Measurements from ENCODE around the gene OGFOD2.

The OGFOD2 gene

DNA sequence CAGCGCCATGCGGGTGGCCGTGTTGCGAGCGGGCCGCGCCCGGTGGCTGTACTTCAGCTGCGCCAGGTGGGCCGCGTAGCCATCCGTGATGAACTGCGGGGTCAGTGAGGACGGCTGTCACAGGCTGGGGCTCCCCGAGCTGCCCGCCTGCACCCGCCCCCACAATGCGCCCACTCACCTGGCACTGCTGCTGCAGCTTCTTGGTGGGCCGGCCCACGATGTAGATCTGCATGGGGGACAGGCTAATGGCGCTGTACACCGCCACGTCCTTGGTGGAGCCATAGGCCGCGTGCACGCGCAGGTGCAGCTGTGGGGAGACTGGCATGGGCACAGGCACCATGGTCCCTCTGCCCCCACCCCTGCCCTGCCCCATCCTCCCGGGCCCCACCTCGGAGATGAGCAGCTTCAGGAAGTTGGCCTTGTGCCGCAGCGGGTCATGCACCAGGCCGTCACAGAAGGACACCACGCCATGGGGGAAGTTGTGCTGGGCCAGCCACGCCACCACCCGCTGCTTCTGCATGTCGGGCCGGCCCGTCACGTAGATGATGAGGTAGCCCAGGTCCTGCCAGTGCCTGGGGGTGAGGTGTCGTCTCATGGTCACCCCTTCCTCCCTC, 11.3 kb downstream of the OGFOD2 start:
- no peaks in the 10 kb centered on the region for H3K9me3 ChIP-seq (ENCODE audit: low read length)
- H3K4me1 ChIP-seq (ENCODE audit: insufficient read depth, low read length) = peaks cover 41% of the 10 kb centered on the region
- no peaks in the 10 kb centered on the region for H3K27me3 ChIP-seq (ENCODE audit: control insufficient read depth in 1 of 2, insufficient read depth in 2 of 2, low read length in 2 of 2)
- H3K4me3 ChIP-seq (ENCODE audit: low read depth in 1 of 2, low read length in 2 of 2) = no peak overlapping the region
- H3K27ac ChIP-seq (ENCODE audit: low read depth, low read length) = no peak overlapping the region
- no peak overlapping the region for H3K9ac ChIP-seq (ENCODE audit: low read length)
- peaks cover 24% of the 10 kb centered on the region for H3K36me3 ChIP-seq (ENCODE audit: insufficient read depth, low read length)

DNA sequence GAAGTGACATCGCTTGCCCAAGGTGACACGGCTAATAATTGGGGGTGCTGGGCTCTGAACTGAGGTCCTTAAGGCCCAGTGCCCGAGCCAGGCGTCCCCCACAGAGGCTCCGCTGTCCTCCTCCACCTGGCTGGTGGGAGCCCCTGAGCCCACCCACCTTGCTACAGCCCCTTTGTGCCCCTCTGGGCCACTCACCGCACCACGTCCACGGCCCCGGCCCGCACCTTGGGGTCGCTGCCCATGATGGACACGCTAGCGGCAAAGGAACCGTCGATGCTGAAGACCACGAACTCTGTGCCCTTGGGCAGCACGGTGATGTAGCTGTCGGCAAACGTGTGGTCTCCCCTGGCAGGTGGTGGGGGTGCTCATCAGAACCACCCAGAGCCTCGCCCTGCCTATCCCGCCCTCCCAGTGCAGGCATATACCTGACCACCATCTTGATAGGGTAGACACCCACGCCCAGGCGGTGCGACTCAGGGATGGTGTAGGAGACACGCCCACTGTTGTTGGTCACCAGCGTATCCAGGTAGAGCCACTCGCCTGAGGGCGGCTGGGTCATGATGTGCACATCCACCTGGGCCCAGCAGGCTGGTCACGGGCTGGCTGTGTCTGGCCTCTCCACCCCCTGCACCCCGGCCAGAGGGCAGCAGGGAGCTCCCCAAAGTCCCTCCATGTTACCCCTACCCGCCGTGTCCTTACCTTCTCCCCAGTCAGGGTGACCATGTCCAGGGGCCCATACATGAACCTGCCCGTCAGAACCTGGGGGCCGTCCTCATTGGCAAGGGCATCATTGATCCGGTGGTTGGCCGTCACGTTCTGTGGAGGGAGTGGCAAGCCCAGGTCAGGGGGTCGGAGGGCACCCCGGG, 12.3 kb downstream of the OGFOD2 start:
- H3K4me1 ChIP-seq (ENCODE audit: insufficient read depth, low read length) = peaks cover 31% of the 10 kb centered on the region
- peaks cover 21% of the 10 kb centered on the region for H3K36me3 ChIP-seq (ENCODE audit: insufficient read depth, low read length)
- no peak overlapping the region for H3K4me3 ChIP-seq (ENCODE audit: low read depth in 1 of 2, low read length in 2 of 2)
- no peaks in the 10 kb centered on the region for H3K27me3 ChIP-seq (ENCODE audit: control insufficient read depth in 1 of 2, insufficient read depth in 2 of 2, low read length in 2 of 2)
- H3K9ac ChIP-seq (ENCODE audit: low read length) = no peak overlapping the region
- no peak overlapping the region for H3K27ac ChIP-seq (ENCODE audit: low read depth, low read length)
- no peaks in the 10 kb centered on the region for H3K9me3 ChIP-seq (ENCODE audit: low read length)

DNA sequence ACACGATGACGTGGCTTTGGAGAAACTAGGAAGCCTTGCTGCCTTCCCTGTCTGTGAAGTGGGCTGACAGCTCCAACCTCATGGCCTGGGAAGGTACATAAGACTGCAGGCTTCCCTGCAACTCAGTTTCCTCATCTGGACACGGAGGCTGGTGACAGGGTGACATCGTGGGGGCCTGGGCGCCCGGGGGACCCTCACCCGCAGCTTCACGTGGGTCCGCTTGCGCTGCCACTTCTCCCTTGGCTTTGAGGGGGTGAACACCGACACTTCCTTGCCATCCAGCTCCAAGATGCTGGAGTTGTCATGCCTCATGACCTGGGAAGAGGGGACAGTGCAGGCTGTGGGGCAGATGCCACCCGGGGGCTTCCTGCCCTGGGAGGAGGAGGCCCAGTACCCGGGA, 13.0 kb downstream of the OGFOD2 start:
- H3K9me3 ChIP-seq (ENCODE audit: low read length) = no peaks in the 10 kb centered on the region
- H3K9ac ChIP-seq (ENCODE audit: low read length) = no peak overlapping the region
- H3K36me3 ChIP-seq (ENCODE audit: insufficient read depth, low read length) = peaks cover 16% of the 10 kb centered on the region
- H3K4me1 ChIP-seq (ENCODE audit: insufficient read depth, low read length) = peaks cover 24% of the 10 kb centered on the region
- no peak overlapping the region for H3K4me3 ChIP-seq (ENCODE audit: low read depth in 1 of 2, low read length in 2 of 2)
- no peak overlapping the region for H3K27ac ChIP-seq (ENCODE audit: low read depth, low read length)
- H3K27me3 ChIP-seq (ENCODE audit: control insufficient read depth in 1 of 2, insufficient read depth in 2 of 2, low read length in 2 of 2) = no peaks in the 10 kb centered on the region

DNA sequence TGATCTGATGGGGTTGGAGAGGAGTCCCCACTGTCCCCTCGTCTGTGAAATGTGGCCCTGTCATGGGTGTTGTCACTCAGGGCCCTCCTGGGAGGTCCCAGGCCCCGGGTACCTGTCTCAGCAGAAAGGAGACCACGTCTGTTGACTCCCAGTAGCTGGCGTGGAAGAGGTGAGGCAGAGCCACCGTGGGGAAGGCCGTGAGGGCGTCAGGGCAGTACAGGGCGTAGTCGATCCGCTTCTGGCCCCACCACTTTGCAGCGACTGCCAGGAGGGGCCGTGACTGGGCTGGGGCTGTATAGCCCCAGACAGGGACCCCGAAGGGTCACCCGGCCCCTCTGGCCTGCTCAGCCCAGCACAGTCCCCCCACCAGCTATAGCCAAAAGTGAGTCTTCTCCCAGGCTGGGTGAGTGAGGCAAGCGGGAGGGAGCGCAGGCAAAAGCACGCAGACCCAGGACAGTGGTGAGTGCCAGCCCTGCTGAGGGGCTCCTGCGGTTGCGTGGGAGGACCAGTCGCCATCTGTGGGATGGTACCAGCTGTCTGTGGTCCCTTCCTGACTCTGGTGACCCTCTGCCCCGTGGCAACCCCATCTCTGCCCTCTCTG, 13.7 kb downstream of the OGFOD2 start:
- Histone ChIP-seq H3K27me3 (ENCODE audit: control insufficient read depth in 1 of 2, insufficient read depth in 2 of 2, low read length in 2 of 2) (no peaks in the 10 kb centered on the region), H3K36me3 (ENCODE audit: insufficient read depth, low read length) (peaks cover 16% of the 10 kb centered on the region), H3K9ac (ENCODE audit: low read length) (no peak overlapping the region), H3K4me3 (ENCODE audit: low read depth in 1 of 2, low read length in 2 of 2) (no peak overlapping the region), H3K9me3 (ENCODE audit: low read length) (no peaks in the 10 kb centered on the region), H3K4me1 (ENCODE audit: insufficient read depth, low read length) (peaks cover 17% of the 10 kb centered on the region), H3K27ac (ENCODE audit: low read depth, low read length) (no peak overlapping the region)

DNA sequence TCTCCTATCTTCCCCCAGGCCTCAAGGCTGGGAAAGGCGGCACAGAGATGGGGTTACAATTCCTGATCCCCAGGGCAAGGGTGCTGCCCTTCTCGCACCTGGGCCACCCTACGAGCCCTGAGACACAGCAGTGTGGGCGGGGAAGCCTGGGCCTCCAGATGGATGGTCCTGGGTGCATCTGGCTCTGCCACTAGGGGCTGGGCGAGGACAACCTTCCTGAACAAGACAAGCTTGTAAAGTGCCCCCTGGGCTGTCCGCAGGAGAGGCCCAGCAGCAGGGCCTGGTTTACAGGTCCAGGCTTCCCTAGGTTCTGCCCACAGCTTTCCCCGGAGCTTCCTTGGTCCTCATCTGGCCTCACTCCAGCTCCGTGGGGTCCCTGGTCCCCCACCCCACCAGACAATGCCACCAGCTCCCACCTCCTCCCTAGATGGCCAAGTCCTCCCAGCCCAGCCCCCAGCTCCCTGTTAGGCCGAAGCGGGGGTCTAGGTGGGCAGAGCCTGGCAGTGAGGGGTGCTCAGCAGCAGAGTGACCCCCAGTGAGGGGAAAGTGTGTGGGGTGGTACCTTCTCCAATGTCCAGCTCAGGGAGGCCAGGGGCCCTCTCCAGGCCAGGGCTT, 14.3 kb downstream of the OGFOD2 start:
- H3K36me3 ChIP-seq (ENCODE audit: insufficient read depth, low read length) = peaks cover 16% of the 10 kb centered on the region

GRCh38 chr12:122989874-122990419, 14.9 kb downstream of the OGFOD2 start:
- Histone ChIP-seq H3K9me3 (ENCODE audit: low read length) (no peaks in the 10 kb centered on the region), H3K27me3 (ENCODE audit: control insufficient read depth in 1 of 2, insufficient read depth in 2 of 2, low read length in 2 of 2) (no peaks in the 10 kb centered on the region), H3K9ac (ENCODE audit: low read length) (no peak overlapping the region), H3K36me3 (ENCODE audit: insufficient read depth, low read length) (peaks cover 16% of the 10 kb centered on the region), H3K27ac (ENCODE audit: low read depth, low read length) (no peak overlapping the region), H3K4me3 (ENCODE audit: low read depth in 1 of 2, low read length in 2 of 2) (no peak overlapping the region), H3K4me1 (ENCODE audit: insufficient read depth, low read length) (peaks cover 5% of the 10 kb centered on the region)

More for the DNA sequence above, 14.3 kb downstream of the OGFOD2 start:
- no peak overlapping the region for H3K27ac ChIP-seq (ENCODE audit: low read depth, low read length)
- H3K4me1 ChIP-seq (ENCODE audit: insufficient read depth, low read length) = peaks cover 11% of the 10 kb centered on the region
- H3K9ac ChIP-seq (ENCODE audit: low read length) = no peak overlapping the region
- no peaks in the 10 kb centered on the region for H3K9me3 ChIP-seq (ENCODE audit: low read length)
- H3K27me3 ChIP-seq (ENCODE audit: control insufficient read depth in 1 of 2, insufficient read depth in 2 of 2, low read length in 2 of 2) = no peaks in the 10 kb centered on the region
- H3K4me3 ChIP-seq (ENCODE audit: low read depth in 1 of 2, low read length in 2 of 2) = no peak overlapping the region

DNA sequence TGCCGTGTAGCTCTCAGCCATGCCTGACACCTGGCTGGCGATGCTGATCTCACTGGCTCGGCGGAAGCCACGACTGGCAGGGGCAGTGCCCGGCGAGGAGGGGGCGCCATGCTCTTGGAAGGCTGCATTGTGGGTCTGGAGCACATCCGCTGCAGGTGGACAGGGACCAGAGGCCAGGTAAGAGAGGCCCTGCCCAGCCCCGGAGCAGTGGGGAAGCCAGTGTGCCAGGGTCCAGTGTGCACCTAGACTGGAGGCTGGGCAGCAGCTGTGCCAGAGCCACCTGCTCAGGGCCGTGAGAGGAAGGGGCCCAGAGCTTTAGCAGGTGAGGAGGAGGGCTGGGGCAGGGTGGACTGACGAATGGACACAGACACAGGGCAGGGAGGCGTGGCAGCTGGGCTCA, 15.5 kb downstream of the OGFOD2 start:
- Histone ChIP-seq H3K4me1 (ENCODE audit: insufficient read depth, low read length) (peaks cover under 1% of the 10 kb centered on the region), H3K9ac (ENCODE audit: low read length) (no peak overlapping the region), H3K27ac (ENCODE audit: low read depth, low read length) (no peak overlapping the region), H3K27me3 (ENCODE audit: control insufficient read depth in 1 of 2, insufficient read depth in 2 of 2, low read length in 2 of 2) (no peaks in the 10 kb centered on the region), H3K9me3 (ENCODE audit: low read length) (no peaks in the 10 kb centered on the region), H3K36me3 (ENCODE audit: insufficient read depth, low read length) (peaks cover 16% of the 10 kb centered on the region), H3K4me3 (ENCODE audit: low read depth in 1 of 2, low read length in 2 of 2) (no peak overlapping the region)

- peaks cover 16% of the 10 kb centered on the region for H3K36me3 ChIP-seq (ENCODE audit: insufficient read depth, low read length)
- H3K27ac ChIP-seq (ENCODE audit: low read depth, low read length) = no peak overlapping the region
- peaks cover 4% of the 10 kb centered on the region for H3K4me1 ChIP-seq (ENCODE audit: insufficient read depth, low read length)
- no peak overlapping the region for H3K4me3 ChIP-seq (ENCODE audit: low read depth in 1 of 2, low read length in 2 of 2)
- no peak overlapping the region for H3K9ac ChIP-seq (ENCODE audit: low read length)
- H3K27me3 ChIP-seq (ENCODE audit: control insufficient read depth in 1 of 2, insufficient read depth in 2 of 2, low read length in 2 of 2) = no peaks in the 10 kb centered on the region
- no peaks in the 10 kb centered on the region for H3K9me3 ChIP-seq (ENCODE audit: low read length)
Measured at GRCh38 chr12:122990961-122991622, 16.0 kb downstream of the OGFOD2 start.

- H3K27ac ChIP-seq (ENCODE audit: low read depth, low read length) = no peak overlapping the region
- no peaks in the 10 kb centered on the region for H3K9me3 ChIP-seq (ENCODE audit: low read length)
- H3K36me3 ChIP-seq (ENCODE audit: insufficient read depth, low read length) = peaks cover 16% of the 10 kb centered on the region
- no peaks in the 10 kb centered on the region for H3K27me3 ChIP-seq (ENCODE audit: control insufficient read depth in 1 of 2, insufficient read depth in 2 of 2, low read length in 2 of 2)
- peaks cover 4% of the 10 kb centered on the region for H3K4me1 ChIP-seq (ENCODE audit: insufficient read depth, low read length)
- no peak overlapping the region for H3K9ac ChIP-seq (ENCODE audit: low read length)
- H3K4me3 ChIP-seq (ENCODE audit: low read depth in 1 of 2, low read length in 2 of 2) = no peak overlapping the region
Measured at GRCh38 chr12:122991623-122992275, 16.7 kb downstream of the OGFOD2 start.

DNA sequence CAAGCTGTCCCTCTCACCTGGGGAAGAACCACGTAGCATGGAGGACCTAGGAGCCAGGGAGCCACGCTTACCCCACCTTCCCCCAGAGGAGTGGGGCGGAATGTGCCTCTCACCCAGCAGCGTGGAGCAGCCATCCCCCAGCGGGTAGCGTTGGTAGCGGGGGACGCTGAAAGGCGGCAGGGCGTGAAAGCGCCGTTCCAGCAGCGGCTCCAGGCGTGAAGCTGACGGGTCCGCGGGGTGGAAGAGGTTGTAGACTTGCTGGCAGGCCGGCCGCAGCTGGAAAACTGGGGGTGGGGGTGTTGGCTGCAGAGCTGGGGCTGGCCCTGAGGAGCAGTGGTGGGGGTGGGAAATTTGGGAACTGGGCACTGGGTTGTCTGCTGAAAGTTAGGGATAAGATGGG, 17.3 kb downstream of the OGFOD2 start:
- Histone ChIP-seq H3K36me3 (ENCODE audit: insufficient read depth, low read length) (peaks cover 16% of the 10 kb centered on the region), H3K9me3 (ENCODE audit: low read length) (no peaks in the 10 kb centered on the region), H3K4me3 (ENCODE audit: low read depth in 1 of 2, low read length in 2 of 2) (no peak overlapping the region)

More for the DNA sequence above, 17.3 kb downstream of the OGFOD2 start:
- Histone ChIP-seq H3K27me3 (ENCODE audit: control insufficient read depth in 1 of 2, insufficient read depth in 2 of 2, low read length in 2 of 2) (no peaks in the 10 kb centered on the region), H3K27ac (ENCODE audit: low read depth, low read length) (no peak overlapping the region), H3K9ac (ENCODE audit: low read length) (no peak overlapping the region), H3K4me1 (ENCODE audit: insufficient read depth, low read length) (peaks cover 4% of the 10 kb centered on the region)
